Measurements from ENCODE around the gene KRTAP5-2. TPM values are rescaled to one million over a fixed set of nuclear protein-coding genes. Genes with fewer than 3 reads are reported as not detected.

Gene KRTAP5-2
- total and polyA plus RNA-seq, 2 of the 8 experiments (the other 6 are each of a cell fraction or from before 2014, with no cell fraction given): not detected

DNA sequence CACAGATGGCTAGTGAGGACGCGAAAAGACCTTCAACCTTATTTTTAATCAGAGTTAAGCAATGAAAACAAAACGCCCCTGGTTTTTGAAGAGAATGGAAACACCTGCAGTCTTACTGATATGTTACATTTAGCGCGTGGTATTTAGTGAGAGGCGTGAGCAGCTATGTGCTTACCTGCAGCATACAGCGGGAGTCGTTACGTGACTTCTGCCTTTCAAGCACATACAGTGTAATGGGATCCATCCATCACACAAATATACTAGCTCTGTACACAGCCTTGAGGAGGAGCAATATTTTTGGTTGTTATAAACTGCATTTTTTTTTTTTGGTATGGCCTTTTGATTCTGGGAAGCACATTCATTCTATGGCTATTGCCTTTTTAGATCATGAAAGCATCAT, 5.5 kb downstream of the KRTAP5-2 start:
- Histone ChIP-seq H4K8ac (ENCODE audit: extremely low read depth, insufficient read depth, low read length) (no peak overlapping the region), H3K14ac (ENCODE audit: insufficient read length) (no peak overlapping the region), H3K56ac (replicated peaks; ENCODE audit: insufficient read length, low read depth, low read length) (no peak overlapping the region), H2BK120ac (replicated peaks; ENCODE audit: low read depth, low read length) (no peak overlapping the region), H3K4ac (replicated peaks; ENCODE audit: insufficient read length, low read depth, low read length) (no peak overlapping the region), H3K9ac (replicated peaks in 1 of 4; ENCODE audit: extremely low read depth in 1 of 4, low read depth in 3 of 4, low read length in 3 of 4) (no peak overlapping the region), H2AK5ac (ENCODE audit: low read depth, low read length) (no peak overlapping the region), H3K79me1 (ENCODE audit: low read depth, low read length) (no peaks in the 10 kb centered on the region), H3K4me2 (ENCODE audit: insufficient read depth in 1 of 2, low read depth in 2 of 2, low read length in 2 of 2) (no peak overlapping the region), H4K91ac (replicated peaks; ENCODE audit: insufficient read length, low read length) (no peak overlapping the region), H2BK5ac (ENCODE audit: low read depth, low read length) (no peak overlapping the region), H3K4me3 (ENCODE audit: extremely low read depth in 1 of 4, insufficient read depth in 2 of 4, low read depth in 3 of 4, low read length in 4 of 4) (no peak overlapping the region), H3K27ac (ENCODE audit: low read depth, low read length) (no peak overlapping the region), H3K27me3 (replicated peaks in 1 of 4; ENCODE audit: control insufficient read depth in 3 of 4, extremely low read depth in 1 of 4, insufficient read depth in 3 of 4, low read length in 3 of 4) (peaks cover 0 to 4% (median 0%) of the 10 kb centered on the region in 4 experiments; a peak in 2 of 7 replicates), H2BK12ac (ENCODE audit: low read depth, low read length) (no peak overlapping the region), H2BK20ac (ENCODE audit: low read length) (no peak overlapping the region), H3K36me3 (ENCODE audit: control insufficient read depth in 2 of 4, insufficient read depth in 4 of 4, low read length in 3 of 4) (no peaks in the 10 kb centered on the region), H3K23me2 (ENCODE audit: low read depth, low read length) (no peaks in the 10 kb centered on the region), H3K23ac (ENCODE audit: insufficient read length) (no peak overlapping the region), H4K20me1 (replicated peaks in 1 of 2; ENCODE audit: control insufficient read depth in 1 of 2, insufficient read depth in 2 of 2, low read length in 2 of 2) (no peaks in the 10 kb centered on the region), H2BK15ac (ENCODE audit: low read length) (no peak overlapping the region), H3K4me1 (replicated peaks in 1 of 4; ENCODE audit: control insufficient read depth in 3 of 4, insufficient read depth in 4 of 4, low read length in 3 of 4) (peaks cover 2 to 13% (median 5%) of the 10 kb centered on the region in 4 experiments), H4K5ac (ENCODE audit: insufficient read length, low read depth, low read length) (no peak overlapping the region), H3K9me3 (ENCODE audit: insufficient read depth in 2 of 2, low read depth in 1 of 2, low read length in 1 of 2) (no peaks in the 10 kb centered on the region), H3K79me2 (ENCODE audit: control insufficient read depth in 1 of 2, insufficient read depth in 2 of 2, low read length in 2 of 2) (no peaks in the 10 kb centered on the region), H3K18ac (ENCODE audit: extremely low read depth, low read length) (no peak overlapping the region), H2AFZ (ENCODE audit: low read length) (no peak overlapping the region)
- TF ChIP-seq CEBPB (IDR thresholded peaks at IDR 0.05; ENCODE audit: low read depth, low read length) (no peak), CREB1 (IDR thresholded peaks at IDR 0.05) (no peak), TAF7 (optimal IDR thresholded peaks at IDR 0.05; ENCODE audit: borderline replicate concordance, low read depth, low read length) (no peak), SP2 (IDR thresholded peaks at IDR 0.05; ENCODE audit: low read length) (no peak), ASH2L (IDR thresholded peaks at IDR 0.05; ENCODE audit: low read length) (no peak), HDAC2 (IDR thresholded peaks at IDR 0.05; ENCODE audit: borderline replicate concordance in 1 of 2, low read depth in 2 of 2, low read length in 2 of 2) (no peak), POLR2A (IDR thresholded peaks at IDR 0.05; ENCODE audit: control extremely low read depth in 1 of 2, low read depth in 2 of 2, low read length in 2 of 2) (no peak), EGR1 (IDR thresholded peaks at IDR 0.05; ENCODE audit: borderline replicate concordance, low read depth, low read length) (no peak), FOSL1 (IDR thresholded peaks at IDR 0.05; ENCODE audit: insufficient read depth, low read depth, low read length) (no peak)
- DNase-seq (ENCODE audit: low read depth in 1 of 2, low spot score in 2 of 2) (no peak), FAIRE-seq (no peak)
- 92% methylated on average over 9 of the region's 9 CpGs; no CpG with 5 or more reads in 1 of the 2 experiments for WGBS, 2 experiments (ENCODE audit: extremely low coverage in 1 of 2, insufficient coverage in 1 of 2, insufficient read length in 1 of 2, insufficient replicate concordance in 2 of 2, low coverage in 1 of 2, low lambda C conversion rate in 2 of 2, missing lambda C conversion rate in 1 of 2)
- ChIA-PET CTCF (ENCODE audit: partially characterized antibody) (interaction anchor here (0.6 to 7.7 kb wide), 4 partner anchors 16 to 289 kb away, joined by 3 to 95 read pairs (median 3); no protein-coding TSS in a partner anchor), POLR2A (ENCODE audit: partially characterized antibody) (interaction anchor here (0.6 kb wide), 1 partner anchor 16 kb away, joined by 3 read pairs; no protein-coding TSS in a partner anchor)

Measured in H1 (cell line).